ENCODE data around the gene TTC38.

DNA sequence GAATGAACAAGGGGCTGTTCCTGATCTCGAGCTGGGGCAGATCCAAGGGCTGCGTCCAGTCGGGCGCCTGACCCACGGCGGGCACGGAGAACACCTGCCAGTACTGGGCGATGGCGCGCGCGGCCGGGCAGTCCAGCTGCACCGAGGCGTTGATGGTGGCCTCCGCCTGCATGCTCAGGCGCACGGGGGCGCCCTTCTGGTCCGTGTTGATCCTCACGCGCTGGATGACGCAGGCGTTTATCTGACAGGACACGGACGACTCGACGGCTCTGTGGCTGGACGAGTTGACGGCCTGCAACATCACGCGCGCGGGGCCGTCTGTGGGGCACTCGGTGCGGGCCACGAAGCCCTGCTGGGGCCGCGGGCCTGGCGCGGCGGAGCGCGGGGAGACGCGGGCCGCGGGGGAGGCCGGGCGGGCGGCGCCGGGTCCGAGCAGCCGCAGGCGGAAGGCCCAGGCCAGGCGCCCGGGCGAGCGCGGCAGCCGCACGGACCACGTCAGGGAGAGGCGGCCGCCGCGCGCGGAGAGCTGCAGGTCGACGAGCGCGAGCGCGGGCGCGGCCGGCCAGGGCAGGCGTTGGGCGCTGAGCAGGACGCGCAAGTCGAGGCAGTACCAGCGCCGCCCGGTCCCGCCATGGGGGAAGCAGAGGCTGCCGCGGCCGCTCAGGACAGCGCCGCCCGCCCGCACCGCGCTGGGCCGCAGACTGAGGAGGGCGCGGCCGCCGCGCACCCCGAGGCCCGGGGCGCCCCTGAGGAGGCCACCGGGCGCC, 5.2 kb upstream of the TTC38 start:
- TF ChIP-seq, protein P1, sequence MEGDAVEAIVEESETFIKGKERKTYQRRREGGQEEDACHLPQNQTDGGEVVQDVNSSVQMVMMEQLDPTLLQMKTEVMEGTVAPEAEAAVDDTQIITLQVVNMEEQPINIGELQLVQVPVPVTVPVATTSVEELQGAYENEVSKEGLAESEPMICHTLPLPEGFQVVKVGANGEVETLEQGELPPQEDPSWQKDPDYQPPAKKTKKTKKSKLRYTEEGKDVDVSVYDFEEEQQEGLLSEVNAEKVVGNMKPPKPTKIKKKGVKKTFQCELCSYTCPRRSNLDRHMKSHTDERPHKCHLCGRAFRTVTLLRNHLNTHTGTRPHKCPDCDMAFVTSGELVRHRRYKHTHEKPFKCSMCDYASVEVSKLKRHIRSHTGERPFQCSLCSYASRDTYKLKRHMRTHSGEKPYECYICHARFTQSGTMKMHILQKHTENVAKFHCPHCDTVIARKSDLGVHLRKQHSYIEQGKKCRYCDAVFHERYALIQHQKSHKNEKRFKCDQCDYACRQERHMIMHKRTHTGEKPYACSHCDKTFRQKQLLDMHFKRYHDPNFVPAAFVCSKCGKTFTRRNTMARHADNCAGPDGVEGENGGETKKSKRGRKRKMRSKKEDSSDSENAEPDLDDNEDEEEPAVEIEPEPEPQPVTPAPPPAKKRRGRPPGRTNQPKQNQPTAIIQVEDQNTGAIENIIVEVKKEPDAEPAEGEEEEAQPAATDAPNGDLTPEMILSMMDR (IDR thresholded peaks at IDR 0.05; ENCODE audit: insufficient read depth, low read depth, low read length), result no peak
- no peak for TF ChIP-seq EZH2 (IDR thresholded peaks at IDR 0.05; ENCODE audit: insufficient read depth, low read length)

Data from astrocyte (in vitro differentiated cells and primary cell).